NCI-H2029 treated with DMSO at 0.1 percent for 48 hours (cell line): ENCODE data around the gene MLEC.

Source experiments
- DNase-seq: peaks from one replicate; lab custom pipeline; 2025; lab: John Stamatoyannopoulos, UW

Gene MLEC

DNA sequence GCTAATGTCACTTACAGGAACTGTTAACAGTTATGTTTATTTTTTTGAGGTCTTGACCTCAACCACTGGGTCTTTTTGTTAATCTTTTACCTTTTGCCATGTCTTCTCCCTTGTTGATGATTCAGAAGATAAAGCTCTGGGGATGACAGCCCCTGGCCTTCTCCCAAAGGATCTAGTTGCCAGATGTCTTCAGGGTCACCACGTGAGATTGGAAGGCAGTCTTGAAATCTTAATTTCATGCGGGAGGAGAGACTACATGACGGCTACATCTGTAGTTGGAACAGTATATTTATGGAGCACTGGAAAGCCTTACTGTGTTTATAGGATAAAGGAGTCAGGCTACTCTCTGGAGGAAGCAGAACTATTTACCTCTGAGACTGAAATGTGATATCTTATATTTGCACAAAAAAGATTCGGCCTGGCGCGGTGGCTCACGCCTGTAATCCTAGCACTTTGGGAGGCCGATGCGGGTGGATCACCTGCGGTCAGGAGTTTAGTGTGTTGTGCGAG is 5.6 kb downstream of the MLEC start:
- no peak for DNase-seq

DNA sequence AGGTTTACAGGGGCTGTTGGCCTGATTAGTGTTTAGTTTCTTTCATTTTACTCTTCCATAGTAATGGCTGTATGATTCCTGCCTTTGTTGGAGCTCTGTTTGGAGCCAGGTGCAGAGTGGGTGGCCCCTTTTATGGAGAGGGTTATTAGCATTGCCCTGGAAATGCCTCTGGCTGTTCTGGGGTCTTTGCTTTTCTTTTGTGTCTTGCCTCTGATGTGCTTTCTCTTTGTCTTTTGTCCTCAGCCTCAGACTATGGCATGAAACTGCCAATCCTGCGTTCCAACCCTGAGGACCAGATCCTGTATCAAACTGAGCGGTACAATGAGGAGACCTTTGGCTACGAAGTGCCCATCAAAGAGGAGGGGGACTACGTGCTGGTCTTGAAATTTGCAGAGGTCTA is 6.9 kb downstream of the MLEC start:
- no peak for DNase-seq

DNA sequence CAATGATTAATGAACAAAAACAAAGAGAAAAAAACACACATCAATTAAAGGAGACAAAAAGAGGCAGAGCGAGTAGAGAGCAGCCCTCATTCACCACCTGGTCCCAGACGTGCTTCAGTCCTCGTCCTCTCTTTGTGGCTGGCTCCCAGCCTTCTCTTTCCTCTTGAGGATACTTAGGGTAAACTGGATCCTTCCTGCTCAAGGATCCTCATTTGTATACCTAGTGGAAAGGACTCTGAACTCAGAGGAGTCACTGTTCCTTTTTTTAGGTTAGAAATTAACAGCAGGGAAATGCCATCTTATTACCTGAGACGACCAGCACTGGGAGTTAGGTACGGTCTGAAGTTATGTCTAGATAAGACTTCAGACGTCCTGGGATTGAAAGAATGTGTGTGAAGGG is 9.7 kb downstream of the MLEC start:
- DNase-seq, result no peak

DNA sequence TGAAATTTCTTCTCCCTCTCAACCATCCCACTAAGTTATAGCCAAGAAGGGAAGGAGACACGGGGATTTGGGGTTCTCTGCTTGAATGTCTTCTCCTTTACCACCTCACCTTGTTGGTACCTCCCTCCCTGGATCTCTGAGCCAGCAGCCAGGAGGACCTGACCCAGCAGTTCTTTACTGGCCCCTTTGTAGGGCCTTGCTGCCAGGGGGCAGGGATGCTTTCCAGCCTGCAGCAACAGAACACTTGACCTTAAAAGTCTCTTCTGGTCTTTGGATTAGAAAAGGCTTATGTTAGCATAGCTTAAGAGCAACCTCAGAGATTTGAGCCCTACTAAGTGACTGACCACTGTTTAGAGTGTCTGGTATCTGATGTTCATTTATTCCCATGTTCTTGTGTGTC is 10.4 kb downstream of the MLEC start:
- no peak for DNase-seq

DNA sequence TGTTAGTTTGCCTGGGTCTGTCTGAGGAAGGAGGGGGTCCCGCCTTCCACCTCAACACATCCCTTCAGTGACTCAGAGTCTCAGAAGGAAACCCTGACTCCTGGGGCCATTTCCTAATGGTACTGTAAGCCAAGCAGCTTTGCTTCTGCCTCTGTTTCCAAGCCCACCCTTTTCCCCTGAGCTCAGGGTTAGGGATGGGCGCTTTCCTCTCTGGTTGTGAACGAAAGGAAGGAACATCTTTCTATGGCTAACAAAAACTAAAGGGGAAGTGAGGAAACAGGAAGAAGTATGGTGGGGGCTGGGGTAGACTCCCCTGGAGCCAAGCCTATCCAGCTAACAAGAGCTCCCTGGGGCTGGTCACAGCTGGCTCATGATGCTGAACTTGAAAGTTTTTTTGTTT is 11.7 kb downstream of the MLEC start:
- DNase-seq, result no peak

DNA sequence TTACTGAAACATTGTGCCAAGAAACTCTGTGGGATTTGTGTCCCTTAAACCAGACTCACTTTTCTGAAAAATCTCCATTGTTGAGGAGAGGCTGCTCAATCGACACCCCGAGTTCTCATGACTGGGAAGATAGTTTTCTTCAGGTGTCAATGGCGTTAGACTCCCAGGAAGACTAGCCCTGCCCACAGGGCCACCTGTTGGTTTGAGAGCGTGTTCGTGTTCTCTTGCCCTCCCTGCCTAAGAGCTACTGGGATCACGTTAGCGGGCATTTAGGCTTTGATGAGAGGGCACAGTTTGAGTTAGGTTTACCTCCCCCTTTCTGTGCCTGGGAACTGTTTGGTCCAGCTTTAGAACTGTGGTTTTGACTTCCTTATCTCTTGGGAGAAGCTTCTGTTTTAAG is 12.6 kb downstream of the MLEC start:
- DNase-seq, result no peak

DNA sequence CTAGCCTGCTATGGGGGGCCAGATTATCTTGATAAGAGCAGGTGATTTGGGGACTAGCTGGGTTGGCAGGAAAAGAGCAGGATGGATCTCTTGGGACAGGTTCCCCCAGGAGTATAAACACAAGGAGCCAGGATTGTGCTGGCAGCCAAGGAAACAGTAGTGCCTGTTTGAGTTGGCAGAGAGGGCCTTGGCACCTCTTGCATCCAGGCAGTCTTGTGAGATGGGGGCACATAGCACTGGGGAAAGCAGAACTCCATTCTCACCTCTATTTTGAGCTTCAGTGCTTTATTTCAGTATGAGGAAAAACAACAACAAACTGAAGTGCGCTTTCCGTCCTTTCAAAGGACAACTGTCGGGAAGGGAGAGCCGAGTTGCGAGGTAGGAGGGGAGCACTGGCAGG is 13.9 kb downstream of the MLEC start:
- DNase-seq, result no peak

DNA sequence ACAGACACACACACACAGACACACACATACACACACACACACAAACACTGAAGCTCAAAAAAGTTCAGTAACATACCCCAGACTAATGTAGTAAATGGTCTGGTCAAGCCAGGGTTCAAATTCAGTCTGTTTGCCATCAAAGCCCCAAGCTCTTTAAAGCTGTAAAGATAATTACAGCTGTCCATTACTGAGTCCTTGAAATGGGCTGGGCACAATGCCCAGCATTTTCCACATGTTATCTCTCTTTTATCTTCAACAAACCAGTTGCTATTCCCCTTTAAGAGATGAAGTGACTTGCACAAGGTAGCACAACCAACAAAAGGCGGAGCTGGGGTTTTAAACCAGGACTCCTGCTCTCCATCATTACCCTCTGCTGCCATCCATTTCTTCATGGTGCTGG is 15.7 kb downstream of the MLEC start:
- peak; percentile 52 for DNase-seq

DNA sequence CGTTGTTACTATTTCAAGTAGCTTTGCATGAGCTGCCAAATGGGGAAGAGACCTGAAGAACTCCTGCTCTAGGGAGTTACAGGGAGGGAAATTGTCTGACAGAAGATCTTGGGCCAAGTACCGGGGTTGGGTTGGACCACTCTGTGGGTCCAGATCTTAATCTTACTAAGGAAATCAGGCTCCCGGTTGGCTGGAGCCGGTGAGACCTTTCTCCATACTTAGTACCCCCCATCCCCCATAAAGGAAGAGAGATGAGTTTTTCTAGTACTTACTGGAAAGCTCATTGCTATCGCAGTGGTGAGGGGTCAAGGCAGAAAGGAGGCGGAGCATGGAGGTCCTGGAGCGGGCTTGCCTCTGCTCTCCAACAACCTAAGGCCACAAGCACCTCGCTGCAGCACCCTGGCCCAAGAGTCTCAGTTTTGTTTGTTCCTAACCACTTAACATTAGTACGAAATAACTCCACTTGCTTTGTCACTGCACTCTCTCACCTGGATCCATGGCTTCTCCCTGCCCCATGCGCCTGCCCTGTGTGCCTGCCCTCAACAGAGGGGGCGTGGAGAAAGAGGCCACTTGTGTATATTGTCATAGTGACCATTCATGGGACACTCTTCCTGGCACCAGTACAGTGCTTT is 16.5 kb downstream of the MLEC start:
- DNase-seq, result no peak

DNA sequence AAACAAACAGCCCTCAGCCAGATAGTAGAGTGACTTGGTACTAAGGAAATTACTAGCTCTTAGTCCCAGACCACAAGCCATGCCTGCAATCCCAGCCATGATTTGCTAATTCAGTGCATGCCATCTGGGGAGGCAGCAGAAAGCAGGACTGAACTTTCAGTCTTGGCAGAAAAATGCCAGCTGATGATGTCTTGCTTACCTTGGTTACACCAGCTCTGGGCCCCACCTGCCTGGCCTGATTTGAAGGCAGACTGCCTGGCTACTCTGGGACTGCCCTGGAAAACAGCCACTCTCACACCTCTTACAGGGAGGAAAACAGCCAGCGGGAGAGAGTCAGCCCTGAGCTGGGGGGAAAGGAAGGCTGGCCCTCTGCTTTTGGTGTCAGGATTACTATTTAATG is 18.7 kb downstream of the MLEC start:
- no peak for DNase-seq

DNA sequence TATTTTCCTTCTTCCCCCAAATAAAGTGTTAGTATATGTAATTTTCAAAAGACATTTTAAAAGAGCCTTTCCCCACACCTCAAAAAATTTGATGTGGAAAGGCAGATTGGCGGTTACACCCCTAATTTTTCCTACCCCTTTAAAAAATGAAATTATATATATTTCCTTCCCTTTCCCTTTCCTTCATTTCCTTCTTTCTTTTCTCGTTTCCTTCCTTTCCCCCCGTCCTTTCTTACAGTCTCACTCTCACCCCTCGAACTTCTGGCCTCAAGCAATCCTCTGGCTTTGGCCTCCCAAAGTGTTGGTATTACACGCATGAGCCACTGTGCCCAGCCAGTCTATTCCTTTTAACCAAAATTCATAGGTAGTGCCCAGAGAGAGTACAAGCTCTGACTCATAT is 19.1 kb downstream of the MLEC start:
- no peak for DNase-seq

DNA sequence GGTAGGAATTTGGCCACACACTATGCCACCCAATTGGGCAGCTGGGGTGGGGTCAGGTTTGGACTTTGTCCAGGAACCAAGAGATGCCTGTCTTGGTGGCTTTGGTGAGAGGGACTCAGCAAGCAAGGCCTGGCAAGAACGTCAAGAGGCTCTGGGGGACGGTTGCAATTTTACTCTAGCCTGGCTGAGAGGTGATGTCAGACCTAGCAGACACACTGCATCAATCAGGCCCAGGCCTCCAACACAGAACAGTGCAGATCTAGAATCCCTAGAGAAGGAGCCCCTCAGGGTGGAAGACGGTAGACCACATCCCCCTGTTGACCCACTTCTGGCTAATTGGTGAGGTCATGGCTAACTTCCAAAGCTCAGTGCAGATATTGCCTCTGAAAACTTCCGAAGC is 21.7 kb downstream of the MLEC start:
- no peak for DNase-seq

DNA sequence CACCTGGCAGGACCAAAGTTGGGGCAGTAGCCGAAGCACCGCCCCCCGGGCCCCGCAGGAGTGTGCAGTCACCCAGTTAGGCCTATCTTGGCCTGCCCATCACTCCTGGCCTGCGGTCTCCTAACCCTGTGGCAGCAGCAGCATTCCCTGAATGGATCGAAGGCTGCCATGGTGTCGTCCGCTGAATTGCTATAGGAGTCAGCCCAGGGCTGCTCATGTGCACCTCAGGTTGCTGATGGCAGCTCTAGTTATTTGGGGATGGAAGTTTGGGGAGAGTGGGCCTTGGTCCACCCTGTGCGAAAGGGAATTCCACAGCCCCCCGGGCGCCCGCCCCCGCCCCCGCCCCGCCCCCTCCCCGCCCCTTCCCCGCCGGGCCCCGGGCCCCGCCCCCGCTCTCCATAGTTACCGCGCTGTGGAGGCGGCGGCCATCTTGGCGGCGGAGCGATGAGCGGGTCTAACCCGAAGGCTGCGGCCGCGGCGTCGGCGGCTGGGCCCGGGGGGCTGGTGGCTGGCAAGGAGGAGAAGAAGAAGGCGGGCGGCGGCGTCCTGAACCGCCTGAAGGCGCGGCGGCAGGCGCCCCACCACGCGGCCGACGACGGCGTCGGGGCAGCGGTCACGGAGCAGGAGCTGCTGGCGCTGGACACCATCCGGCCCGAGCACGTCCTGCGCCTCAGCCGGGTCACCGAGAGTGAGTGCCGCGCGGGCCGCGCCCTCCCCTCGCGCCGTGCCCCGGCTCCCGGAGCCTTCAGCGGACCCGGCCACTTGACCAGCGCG is 23.3 kb downstream of the MLEC start, which contains the start of gene UNC119B:
Gene UNC119B (plus strand): TSS at position 428 of the 774 bp plus-strand sequence. CDS start 17 bp downstream, at position 445.
- peak; percentile 19 for DNase-seq

DNA sequence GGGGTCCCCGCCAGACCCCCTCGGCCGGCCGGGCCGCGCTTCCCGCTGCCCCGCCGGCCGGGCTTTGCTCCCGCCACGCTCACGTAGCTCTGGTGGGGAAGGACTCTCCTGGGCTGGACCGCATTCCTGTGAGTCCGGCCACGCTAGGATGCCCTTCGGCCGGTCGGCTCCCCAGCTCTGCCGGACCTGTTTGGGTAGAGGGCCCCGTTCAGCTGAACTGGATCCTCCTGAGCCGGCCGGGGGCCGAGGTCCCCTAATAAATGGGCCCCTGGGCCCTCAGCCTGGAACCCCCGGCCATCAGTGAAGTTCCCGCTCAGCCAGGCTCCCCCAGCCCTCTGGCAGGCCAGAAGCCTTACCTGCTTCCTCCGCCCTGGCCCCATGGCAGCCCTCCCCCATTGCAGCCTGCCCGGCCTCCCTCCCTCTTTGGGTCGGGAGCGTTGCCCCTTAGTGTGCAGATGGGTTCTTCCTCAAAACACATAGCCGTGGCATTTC is 23.9 kb downstream of the MLEC start:
- no peak for DNase-seq

DNA sequence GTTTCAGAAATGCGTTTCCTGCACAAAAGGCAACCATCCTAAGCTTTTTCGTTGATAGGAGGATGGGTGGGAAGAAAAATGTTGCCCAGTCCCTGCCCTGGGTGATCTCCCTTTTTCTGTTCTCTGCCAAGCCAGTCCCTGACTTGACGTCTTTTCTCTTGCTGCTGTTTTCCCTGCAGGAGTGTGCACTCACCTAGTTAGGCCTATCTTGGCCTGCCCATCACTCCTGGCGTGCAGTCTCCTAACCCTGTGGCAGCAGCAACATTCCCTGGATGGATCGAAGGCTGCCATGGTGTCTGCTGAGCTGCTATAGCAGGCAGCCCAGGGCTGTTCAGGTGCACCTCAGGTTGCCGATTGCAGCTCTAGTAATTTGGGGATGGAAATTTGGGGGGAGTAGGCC is 24.5 kb downstream of the MLEC start:
- no peak for DNase-seq

DNA sequence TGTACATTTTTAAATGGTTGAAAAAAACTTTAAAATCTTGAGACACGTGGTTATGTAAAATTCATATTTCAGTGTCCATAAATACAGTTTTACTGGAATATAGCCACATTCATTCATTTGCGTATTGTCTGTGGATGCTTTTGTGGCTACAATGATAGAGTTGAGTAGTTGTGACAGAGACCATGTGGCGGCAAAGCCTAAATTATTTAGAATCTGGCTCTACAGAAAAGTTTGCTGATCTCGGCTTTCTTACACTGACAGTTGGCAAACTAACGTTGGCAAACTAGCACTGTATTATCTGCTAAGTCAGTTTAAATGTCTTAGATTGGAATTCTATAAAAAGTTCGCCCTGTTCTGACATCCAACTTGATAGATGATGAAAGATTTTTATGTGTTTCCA is 25.7 kb downstream of the MLEC start:
- no peak for DNase-seq

DNA sequence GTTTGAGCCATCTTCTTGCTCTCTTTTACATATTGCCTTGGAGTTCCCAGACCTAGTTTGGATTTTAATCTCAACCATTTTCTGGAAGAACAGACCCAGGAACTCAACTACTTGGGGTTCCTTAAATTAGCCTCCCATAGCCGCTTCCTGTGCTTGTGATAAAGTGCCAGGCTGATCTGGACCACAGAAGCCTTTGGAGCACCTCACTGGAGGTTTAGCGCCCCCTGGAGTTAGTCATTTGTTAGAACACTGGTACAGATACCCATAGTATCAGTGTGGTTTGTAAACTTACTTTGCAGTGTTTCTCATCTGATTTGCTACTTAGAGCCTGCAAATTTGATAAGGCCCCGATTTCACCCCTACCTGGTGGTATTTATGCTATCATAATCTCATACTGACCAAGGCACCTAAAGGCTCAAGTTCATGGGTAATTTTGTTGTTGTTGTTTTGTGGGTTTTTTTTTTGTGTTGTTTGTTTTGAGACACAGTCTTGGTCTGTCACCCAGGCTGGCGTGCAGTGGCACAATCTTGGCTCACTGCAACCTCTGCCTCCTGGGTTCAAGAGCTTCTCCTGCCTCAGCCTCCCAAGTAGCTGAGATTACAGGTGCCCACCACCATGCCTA is 27.0 kb downstream of the MLEC start:
- peak; percentile 86 for DNase-seq

DNA sequence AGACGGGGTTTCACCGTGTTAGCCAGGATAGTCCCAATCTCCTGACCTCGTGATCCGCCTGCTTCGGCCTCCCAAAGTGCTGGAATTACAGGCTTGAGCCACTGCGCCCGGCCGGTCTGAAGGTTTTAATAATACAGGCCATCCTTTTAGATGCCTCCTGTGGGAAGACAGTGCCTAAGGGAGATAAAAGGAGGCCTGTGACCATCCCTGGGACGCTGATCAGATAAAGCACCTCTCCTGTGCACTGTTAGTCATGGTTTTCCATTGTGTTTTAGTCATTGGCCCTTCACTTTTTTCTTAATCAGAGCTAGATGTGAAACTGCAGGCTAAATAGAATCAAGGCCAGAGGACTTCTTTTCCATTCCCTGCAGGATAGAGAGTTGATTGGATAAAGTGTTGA is 31.1 kb downstream of the MLEC start:
- no peak for DNase-seq

DNA sequence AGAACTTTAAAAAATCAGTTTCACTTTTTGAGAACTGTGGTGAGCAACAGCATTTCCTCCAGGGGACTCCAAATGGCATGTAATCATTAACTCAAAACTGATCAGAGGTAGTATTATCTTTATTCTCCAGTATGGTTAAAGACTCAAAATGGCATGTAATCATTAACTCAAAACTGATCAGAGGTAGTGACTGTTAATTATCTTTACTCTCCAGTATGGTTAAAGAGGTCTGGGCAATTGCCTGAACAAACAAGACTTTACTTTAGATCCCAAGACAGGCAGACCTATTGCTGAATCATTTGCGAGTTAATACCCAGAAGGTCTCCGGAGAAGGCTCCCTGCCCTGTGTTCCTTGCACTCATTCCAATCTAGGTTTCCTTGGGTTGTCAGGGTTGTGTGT is 32.1 kb downstream of the MLEC start:
- no peak for DNase-seq

DNA sequence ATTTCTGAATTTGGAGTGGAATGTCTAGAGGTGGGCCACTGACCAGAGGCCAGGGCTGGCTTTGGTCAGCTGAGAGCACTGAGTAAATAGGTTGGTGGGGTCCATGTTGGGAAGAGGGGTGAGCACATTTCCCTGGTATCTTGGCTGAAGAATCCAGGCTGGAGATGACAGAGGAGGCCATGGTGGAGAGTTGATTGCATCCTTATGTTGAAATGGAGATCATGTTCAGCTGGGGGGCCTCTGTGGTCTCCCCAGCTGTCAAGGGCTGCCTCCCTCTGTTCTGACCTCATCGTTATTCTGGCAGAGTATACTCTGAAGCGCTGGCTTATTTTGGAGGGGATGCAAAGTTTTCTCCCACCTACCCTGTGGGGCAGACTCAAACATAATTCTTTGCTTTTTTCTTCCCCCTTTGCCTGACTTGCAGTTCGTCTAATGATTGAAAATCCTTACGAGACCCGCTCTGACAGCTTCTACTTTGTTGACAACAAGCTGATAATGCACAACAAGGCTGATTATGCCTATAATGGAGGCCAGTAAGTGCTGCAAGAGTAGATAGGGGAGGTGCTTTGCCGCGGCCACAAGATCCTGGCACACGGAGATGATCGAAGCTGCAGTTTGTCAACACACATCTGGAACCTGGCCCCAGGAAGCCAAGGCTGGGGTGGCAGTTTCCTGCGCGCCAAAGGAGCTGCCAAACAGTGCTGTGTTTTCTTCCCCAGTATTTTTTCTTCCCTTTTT is 32.7 kb downstream of the MLEC start:
- no peak for DNase-seq

DNA sequence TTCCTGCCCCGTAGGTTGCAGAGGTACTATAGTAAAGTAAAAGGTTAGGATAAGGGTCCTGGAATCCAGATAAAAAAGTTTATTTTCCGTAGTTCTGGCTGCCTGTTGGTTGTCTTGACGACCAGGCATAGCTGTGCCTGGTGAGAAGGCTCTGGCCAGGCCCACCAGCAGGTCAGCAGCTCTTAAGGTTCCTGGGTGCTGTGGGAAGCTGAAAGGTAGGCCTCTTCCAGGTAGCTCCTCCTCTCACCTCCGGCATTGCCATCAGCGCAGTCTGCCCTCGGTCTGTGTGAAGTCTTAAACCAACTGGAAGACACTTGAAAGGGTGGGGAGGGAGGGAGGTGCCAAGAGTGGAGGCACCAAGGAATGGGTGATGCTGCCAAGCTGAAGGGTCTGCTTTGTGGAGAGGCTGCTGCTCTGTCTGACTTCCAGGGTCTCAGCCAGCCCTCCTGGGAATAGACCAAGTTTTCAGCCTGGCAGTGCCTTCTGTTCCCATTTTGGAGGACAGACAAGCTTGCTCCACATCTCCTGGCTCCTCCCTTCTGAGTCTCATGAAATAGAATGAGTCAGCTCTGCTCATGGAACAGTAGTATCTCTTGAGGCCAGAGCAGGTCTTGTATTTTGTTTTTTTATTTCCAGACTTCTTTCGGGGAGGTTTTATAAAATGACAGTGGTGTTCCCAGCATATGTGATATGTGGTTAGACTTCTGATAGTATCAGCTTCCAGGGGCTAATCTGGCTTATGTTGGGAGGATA is 33.5 kb downstream of the MLEC start:
- DNase-seq, result no peak
